ENCODE measurements around the gene TMEM63A.
"Not testable (repeated sequence)": the region's sequence is repeated elsewhere in the genome, so short reads cannot be mapped to it uniquely, and the experiment has no call there.

TMEM63A gene

GRCh38 chr1:225842788-225843425 is 39.3 kb downstream of the TMEM63A start:
- no peak for DNase-seq

GRCh38 chr1:225842074-225842473 is 40.1 kb downstream of the TMEM63A start:
- no peak for DNase-seq

- no peak for DNase-seq
Measured at GRCh38 chr1:225840713-225841112, 41.5 kb downstream of the TMEM63A start.

- DNase-seq = no peak
Measured at GRCh38 chr1:225840223-225840610, 42.0 kb downstream of the TMEM63A start.

GRCh38 chr1:225838793-225839192 is 43.4 kb downstream of the TMEM63A start:
- no peak for DNase-seq

- DNase-seq = not testable (repeated sequence)
Measured at GRCh38 chr1:225836296-225836695, 45.9 kb downstream of the TMEM63A start.

GRCh38 chr1:225835856-225836255 is 46.3 kb downstream of the TMEM63A start:
- DNase-seq = no peak

GRCh38 chr1:225834417-225835329 is 47.5 kb downstream of the TMEM63A start:
- DNase-seq = no peak

GRCh38 chr1:225830841-225831240 is 51.3 kb downstream of the TMEM63A start:
- DNase-seq = no peak

GRCh38 chr1:225828706-225829345 is 53.4 kb downstream of the TMEM63A start:
- no peak for DNase-seq

- no peak for DNase-seq
Measured at GRCh38 chr1:225827076-225827475, 55.1 kb downstream of the TMEM63A start.

- no peak for DNase-seq
Measured at GRCh38 chr1:225825607-225826007, 56.6 kb downstream of the TMEM63A start.

- DNase-seq = no peak
Measured at GRCh38 chr1:225825078-225825477, 57.1 kb downstream of the TMEM63A start.

- DNase-seq = peak; percentile 89
Measured at GRCh38 chr1:225824533-225824941, 57.6 kb downstream of the TMEM63A start.

- no peak for DNase-seq
Measured at GRCh38 chr1:225823811-225824261, 58.3 kb downstream of the TMEM63A start.

GRCh38 chr1:225822655-225823403 is 59.4 kb downstream of the TMEM63A start:
- no peak for DNase-seq

- no peak for DNase-seq
Measured at GRCh38 chr1:225820522-225821120, 61.6 kb downstream of the TMEM63A start.

- DNase-seq = no peak
Measured at GRCh38 chr1:225819346-225820192, 62.6 kb downstream of the TMEM63A start.

- no peak for DNase-seq
Measured at GRCh38 chr1:225818229-225818628, 64.0 kb downstream of the TMEM63A start.

- no peak for DNase-seq
Measured at GRCh38 chr1:225817611-225818061, 64.5 kb downstream of the TMEM63A start.
